HepG2 (cell line): ENCODE results near the gene MASP2. TPM values are rescaled to one million over a fixed set of nuclear protein-coding genes. Genes with fewer than 3 reads are reported as not detected.

Experiments used
- ATAC-seq: fragments of 200-7000 bp; cut with Tn5 transposase; 3 replicates; pipeline ENCODE4 v1.9.1; 2020; ENCODE audit warnings: mild to moderate bottlenecking, moderate library complexity
- BruUV-seq: library from RNA; stranded (reverse); fragments of 400-500 nt; replicated peaks from 2 replicates; lab custom pipeline; 2021; lab: Mats Ljungman, UMichigan
- CTCF ChIA-PET: fragments of 300-600 bp; formaldehyde crosslinking; extraction: SDS; loops from one replicate; lab custom pipeline; 2021; ENCODE audit warnings: low total read pairs, inconsistent platforms, low intra/inter-chr PET ratio; lab: Yijun Ruan, JAX
- POLR2A ChIA-PET: fragments of 350-600 bp; sonication (Branson Sonifier 250); formaldehyde crosslinking; loops from one replicate; lab custom pipeline; 2020; ENCODE audit warnings: antibody characterized with exemption, inconsistent platforms; lab: Yijun Ruan, JAX
- DNase-seq: peaks from one replicate; pipeline ENCODE4 v3.0.0-alpha.2; 2015; ENCODE audit warnings: low spot score
- FAIRE-seq: peaks from 3 replicates; lab custom pipeline; 2011; peaks lifted over from hg19 to GRCh38; lab: Jason Lieb, UNC
- H2AFZ ChIP-seq: one replicate; pipeline ENCODE4 v1.6.1; 2011; ENCODE audit warnings: low read length, inconsistent platforms
- H3K27ac ChIP-seq: fragments of 300-600 bp; 3 replicates; pipeline ENCODE4 v1.8.0; 2011; ENCODE audit warnings: mixed run types, mild to moderate bottlenecking, mixed read lengths, low read length, inconsistent platforms; ENCODE audit not compliant: insufficient read depth; ENCODE audit errors: extremely low read length
- H3K27me3 ChIP-seq, 2 experiments: fragments of 200-600 bp in 1 of 2; 2 replicates in 1 of 2; 3 replicates in 1 of 2; pipeline versions ENCODE4 v1.6.0 to v1.8.0; 2011; ENCODE audit warnings: low read length in 2 of 2, mild to moderate bottlenecking in 2 of 2, moderate library complexity in 2 of 2, inconsistent platforms in 1 of 2; ENCODE audit not compliant: insufficient read depth in 2 of 2, control insufficient read depth in 1 of 2
- H3K36me3 ChIP-seq, 2 experiments: fragments of 200-600 bp in 1 of 2; replicated peaks in 1 of 2; 2 replicates in 1 of 2; 3 replicates in 1 of 2; pipeline versions ENCODE4 v1.5.1 to v1.8.0; 2011; ENCODE audit warnings: low read length in 2 of 2, inconsistent platforms in 1 of 2; ENCODE audit not compliant: insufficient read depth in 2 of 2, control insufficient read depth in 1 of 2
- H3K4me1 ChIP-seq: 2 replicates; pipeline ENCODE4 v1.5.1; 2012; ENCODE audit warnings: low read length, inconsistent platforms; ENCODE audit not compliant: insufficient read depth
- H3K4me2 ChIP-seq: 2 replicates; pipeline ENCODE4 v1.6.0; 2011; ENCODE audit warnings: low read depth, low read length, inconsistent platforms
- H3K4me3 ChIP-seq, 3 experiments: fragments of 200-600 bp in 1 of 3; sonication (generic), shearing (Covaris generic) in 1 of 3; replicated peaks in 1 of 3; 2 replicates each; pipeline ENCODE4 v1.5.1; 2011 to 2016; ENCODE audit warnings: low read length in 3 of 3, inconsistent platforms in 2 of 3, low read depth in 2 of 3, mild to moderate bottlenecking in 2 of 3, control low read depth in 1 of 3, mixed read lengths in 1 of 3; ENCODE audit not compliant: insufficient read depth in 1 of 3
- H3K79me2 ChIP-seq: one replicate; pipeline ENCODE4 v1.6.1; 2011; ENCODE audit warnings: low read length, inconsistent platforms; ENCODE audit not compliant: insufficient read depth
- H3K9ac ChIP-seq: 2 replicates; pipeline ENCODE4 v1.6.0; 2011; ENCODE audit warnings: mild to moderate bottlenecking, low read depth, low read length, inconsistent platforms; ENCODE audit not compliant: insufficient read depth
- H3K9me3 ChIP-seq: 2 replicates; pipeline ENCODE4 v1.5.1; 2012; ENCODE audit warnings: mild to moderate bottlenecking, low read length
- H4K20me1 ChIP-seq: 2 replicates; pipeline ENCODE4 v1.6.0; 2011; ENCODE audit warnings: inconsistent platforms, mild to moderate bottlenecking, low read length, moderate library complexity; ENCODE audit not compliant: insufficient read depth
- NCOA5 ChIP-seq: sonication (generic); formaldehyde crosslinking; IDR thresholded peaks from 2 replicates; pipeline ENCODE4 v1.4.0; 2020; ENCODE audit warnings: missing genetic modification reagents
- RARA ChIP-seq: IDR thresholded peaks from 2 replicates; pipeline ENCODE4 v1.6.1; 2016; ENCODE audit warnings: missing genetic modification reagents, missing compliant biosample characterization
- SAP130 ChIP-seq: IDR thresholded peaks from 2 replicates; pipeline ENCODE4 v1.6.1; 2016; ENCODE audit warnings: low read depth
- ZMYM4 ChIP-seq: sonication (generic); formaldehyde crosslinking; IDR thresholded peaks from 2 replicates; pipeline ENCODE4 v1.8.1; 2023; ENCODE audit warnings: mild to moderate bottlenecking, missing genetic modification reagents
- ZNF660 ChIP-seq: sonication (generic); formaldehyde crosslinking; IDR thresholded peaks from 2 replicates; pipeline ENCODE4 v1.5.1; 2020; ENCODE audit warnings: mild to moderate bottlenecking, low read depth, missing genetic modification reagents, borderline replicate concordance
- WGBS: methylation state at CpG from one replicate; pipeline ENCODE4 v1.1.6; 2017; ENCODE audit warnings: low lambda C conversion rate; 5-methylcytosine and 5-hydroxymethylcytosine counted together
- in situ Hi-C: cut with HindIII; loops from 2 replicates; pipeline ENCODE4 v1.10.0; 2017; ENCODE audit warnings: low pct_unique_long_range_greater_than_20kb; ENCODE audit not compliant: extremely low pct_ligation_motif_present
- intact Hi-C: fragments of 100-400 bp; cut with micrococcal nuclease; formaldehyde crosslinking; loops from one replicate; pipeline ENCODE4 v1.10.0; 2022; ENCODE audit not compliant: unreplicated experiment
- polyA plus RNA-seq, 8 experiments: library from polyadenylated mRNA; depleted of rRNA in 3 of 8; stranded (reverse) in 7 of 8; unstranded in 1 of 8; fragments of >200 nt; fragmentation: Illumina TruSeq in 4 of 8; extraction: Trizol in 4 of 8; gene quantifications; 2 replicates each; pipeline versions ENCODE4 v1.2.1 to v1.2.3, GENCODE V29; 2011 to 2016; ENCODE audit warnings: low read depth in 4 of 8, missing spikeins in 1 of 8, mixed read lengths in 1 of 8; ENCODE audit not compliant: insufficient read depth in 1 of 8
- total RNA-seq, 5 experiments: library from RNA; depleted of rRNA; stranded (reverse); fragments of >200 nt; fragmentation: Illumina TruSeq; extraction: Trizol; gene quantifications; 2 replicates each; pipeline ENCODE4 v1.2.3, GENCODE V29; 2016; ENCODE audit warnings: low read depth in 1 of 5
- TF ChIP-seq, protein P1 (sequence below): IDR thresholded peaks from 2 replicates; pipeline ENCODE4 v1.6.1; 2018; ENCODE audit warnings: missing genetic modification reagents
- TF ChIP-seq, protein P2 (sequence below): sonication (generic); formaldehyde crosslinking; conservative IDR thresholded peaks from 2 replicates; pipeline ENCODE4 v1.8.0; 2022; ENCODE audit warnings: missing genetic modification reagents
- TF ChIP-seq, protein P3 (sequence below): sonication (generic); formaldehyde crosslinking; IDR thresholded peaks from 2 replicates; pipeline ENCODE4 v1.4.0; 2020; ENCODE audit warnings: missing genetic modification reagents, borderline replicate concordance
- TF ChIP-seq, protein P4 (sequence below): sonication (generic); formaldehyde crosslinking; IDR thresholded peaks from 2 replicates; pipeline ENCODE4 v1.5.0; 2020; ENCODE audit warnings: mild to moderate bottlenecking, missing genetic modification reagents
- TF ChIP-seq, protein P5 (sequence below): sonication (generic); formaldehyde crosslinking; IDR thresholded peaks from 2 replicates; pipeline ENCODE4 v1.4.0; 2020; ENCODE audit warnings: low read depth, missing genetic modification reagents
- TF ChIP-seq, protein P6 (sequence below): sonication (generic); formaldehyde crosslinking; IDR thresholded peaks from 2 replicates; pipeline ENCODE4 v1.9.0; 2021; ENCODE audit warnings: missing genetic modification reagents, borderline replicate concordance

MASP2 gene
- total and polyA plus RNA-seq, 2 of the 13 experiments (the other 11 are each of a cell fraction or from before 2014, with no cell fraction given): 7.1 to 11.8 TPM

DNA sequence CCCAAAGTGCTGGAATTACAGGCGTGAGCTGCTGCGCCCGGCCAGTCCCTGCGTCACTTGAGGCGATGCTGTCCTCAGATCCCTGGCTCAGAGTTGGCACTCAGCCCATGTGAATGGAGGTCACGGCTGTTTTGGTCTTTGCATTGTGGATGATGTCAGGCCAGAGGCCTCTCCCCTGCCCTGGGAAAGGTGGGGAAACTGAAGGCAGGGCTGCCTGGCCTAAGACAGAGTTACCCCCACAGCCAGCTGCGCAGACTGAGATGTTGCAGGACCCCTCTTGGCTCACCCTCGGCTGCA is 821 bp downstream of the MASP2 start:
- ATAC-seq (peak; percentile 52), FAIRE-seq (no peak), DNase-seq (peak; percentile 70)
- WGBS: 52% methylated on average over 4 of the region's 8 CpGs
- Histone ChIP-seq H3K4me3 (peak overlapping the region; percentile 57 to 72 (median 62); a peak in 5 of 6 replicates), H3K27ac (peak overlapping the region; percentile 85), H3K9ac (peak overlapping the region; percentile 76), H3K79me2 (no peaks in the 10 kb centered on the region), H3K27me3 (no peaks in the 10 kb centered on the region), H4K20me1 (no peaks in the 10 kb centered on the region), H3K4me1 (peaks cover 29% of the 10 kb centered on the region), H3K4me2 (peak overlapping the region; percentile 80), H3K36me3 (no peaks in the 10 kb centered on the region), H3K9me3 (no peaks in the 10 kb centered on the region), H2AFZ (no peak overlapping the region)
- CTCF ChIA-PET: no interaction called here
- intact Hi-C loops (no loop called here), in situ Hi-C loops (loop anchor here (25.0 kb wide), 1 partner anchor 591 kb away; no protein-coding TSS in a partner anchor)
- TSS peak; percentile 65 for BruUV-seq
- POLR2A ChIA-PET: interaction anchor here (1.5 to 3.0 kb wide), 6 partner anchors 8 to 53 kb away, joined by 3 to 18 read pairs (median 12); partner anchors contain the start of genes EXOSC10, SRM and TARDBP
- TF ChIP-seq, protein P1, sequence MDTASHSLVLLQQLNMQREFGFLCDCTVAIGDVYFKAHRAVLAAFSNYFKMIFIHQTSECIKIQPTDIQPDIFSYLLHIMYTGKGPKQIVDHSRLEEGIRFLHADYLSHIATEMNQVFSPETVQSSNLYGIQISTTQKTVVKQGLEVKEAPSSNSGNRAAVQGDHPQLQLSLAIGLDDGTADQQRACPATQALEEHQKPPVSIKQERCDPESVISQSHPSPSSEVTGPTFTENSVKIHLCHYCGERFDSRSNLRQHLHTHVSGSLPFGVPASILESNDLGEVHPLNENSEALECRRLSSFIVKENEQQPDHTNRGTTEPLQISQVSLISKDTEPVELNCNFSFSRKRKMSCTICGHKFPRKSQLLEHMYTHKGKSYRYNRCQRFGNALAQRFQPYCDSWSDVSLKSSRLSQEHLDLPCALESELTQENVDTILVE (CRISPR knock-in tag): no peak
- TF ChIP-seq, protein P2, sequence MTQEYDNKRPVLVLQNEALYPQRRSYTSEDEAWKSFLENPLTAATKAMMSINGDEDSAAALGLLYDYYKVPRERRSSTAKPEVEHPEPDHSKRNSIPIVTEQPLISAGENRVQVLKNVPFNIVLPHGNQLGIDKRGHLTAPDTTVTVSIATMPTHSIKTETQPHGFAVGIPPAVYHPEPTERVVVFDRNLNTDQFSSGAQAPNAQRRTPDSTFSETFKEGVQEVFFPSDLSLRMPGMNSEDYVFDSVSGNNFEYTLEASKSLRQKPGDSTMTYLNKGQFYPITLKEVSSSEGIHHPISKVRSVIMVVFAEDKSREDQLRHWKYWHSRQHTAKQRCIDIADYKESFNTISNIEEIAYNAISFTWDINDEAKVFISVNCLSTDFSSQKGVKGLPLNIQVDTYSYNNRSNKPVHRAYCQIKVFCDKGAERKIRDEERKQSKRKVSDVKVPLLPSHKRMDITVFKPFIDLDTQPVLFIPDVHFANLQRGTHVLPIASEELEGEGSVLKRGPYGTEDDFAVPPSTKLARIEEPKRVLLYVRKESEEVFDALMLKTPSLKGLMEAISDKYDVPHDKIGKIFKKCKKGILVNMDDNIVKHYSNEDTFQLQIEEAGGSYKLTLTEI (CRISPR knock-in tag): no peak
- TF ChIP-seq, protein P3, sequence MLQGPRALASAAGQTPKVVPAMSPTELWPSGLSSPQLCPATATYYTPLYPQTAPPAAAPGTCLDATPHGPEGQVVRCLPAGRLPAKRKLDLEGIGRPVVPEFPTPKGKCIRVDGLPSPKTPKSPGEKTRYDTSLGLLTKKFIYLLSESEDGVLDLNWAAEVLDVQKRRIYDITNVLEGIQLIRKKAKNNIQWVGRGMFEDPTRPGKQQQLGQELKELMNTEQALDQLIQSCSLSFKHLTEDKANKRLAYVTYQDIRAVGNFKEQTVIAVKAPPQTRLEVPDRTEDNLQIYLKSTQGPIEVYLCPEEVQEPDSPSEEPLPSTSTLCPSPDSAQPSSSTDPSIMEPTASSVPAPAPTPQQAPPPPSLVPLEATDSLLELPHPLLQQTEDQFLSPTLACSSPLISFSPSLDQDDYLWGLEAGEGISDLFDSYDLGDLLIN: no peak
- TF ChIP-seq, protein P4, sequence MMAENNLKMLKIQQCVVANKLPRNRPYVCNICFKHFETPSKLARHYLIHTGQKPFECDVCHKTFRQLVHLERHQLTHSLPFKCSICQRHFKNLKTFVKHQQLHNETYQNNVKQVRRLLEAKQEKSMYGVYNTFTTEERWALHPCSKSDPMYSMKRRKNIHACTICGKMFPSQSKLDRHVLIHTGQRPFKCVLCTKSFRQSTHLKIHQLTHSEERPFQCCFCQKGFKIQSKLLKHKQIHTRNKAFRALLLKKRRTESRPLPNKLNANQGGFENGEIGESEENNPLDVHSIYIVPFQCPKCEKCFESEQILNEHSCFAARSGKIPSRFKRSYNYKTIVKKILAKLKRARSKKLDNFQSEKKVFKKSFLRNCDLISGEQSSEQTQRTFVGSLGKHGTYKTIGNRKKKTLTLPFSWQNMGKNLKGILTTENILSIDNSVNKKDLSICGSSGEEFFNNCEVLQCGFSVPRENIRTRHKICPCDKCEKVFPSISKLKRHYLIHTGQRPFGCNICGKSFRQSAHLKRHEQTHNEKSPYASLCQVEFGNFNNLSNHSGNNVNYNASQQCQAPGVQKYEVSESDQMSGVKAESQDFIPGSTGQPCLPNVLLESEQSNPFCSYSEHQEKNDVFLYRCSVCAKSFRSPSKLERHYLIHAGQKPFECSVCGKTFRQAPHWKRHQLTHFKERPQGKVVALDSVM: peak; percentile 17
- TF ChIP-seq ZMYM4 (CRISPR knock-in tag): 0 out of 2 replicates have a peak, but pooled peaks have one; percentile 39
- TF ChIP-seq RARA: peak; percentile 62
- no peak for TF ChIP-seq NCOA5
- no peak for TF ChIP-seq ZNF660 (CRISPR knock-in tag)
- TF ChIP-seq, protein P5, sequence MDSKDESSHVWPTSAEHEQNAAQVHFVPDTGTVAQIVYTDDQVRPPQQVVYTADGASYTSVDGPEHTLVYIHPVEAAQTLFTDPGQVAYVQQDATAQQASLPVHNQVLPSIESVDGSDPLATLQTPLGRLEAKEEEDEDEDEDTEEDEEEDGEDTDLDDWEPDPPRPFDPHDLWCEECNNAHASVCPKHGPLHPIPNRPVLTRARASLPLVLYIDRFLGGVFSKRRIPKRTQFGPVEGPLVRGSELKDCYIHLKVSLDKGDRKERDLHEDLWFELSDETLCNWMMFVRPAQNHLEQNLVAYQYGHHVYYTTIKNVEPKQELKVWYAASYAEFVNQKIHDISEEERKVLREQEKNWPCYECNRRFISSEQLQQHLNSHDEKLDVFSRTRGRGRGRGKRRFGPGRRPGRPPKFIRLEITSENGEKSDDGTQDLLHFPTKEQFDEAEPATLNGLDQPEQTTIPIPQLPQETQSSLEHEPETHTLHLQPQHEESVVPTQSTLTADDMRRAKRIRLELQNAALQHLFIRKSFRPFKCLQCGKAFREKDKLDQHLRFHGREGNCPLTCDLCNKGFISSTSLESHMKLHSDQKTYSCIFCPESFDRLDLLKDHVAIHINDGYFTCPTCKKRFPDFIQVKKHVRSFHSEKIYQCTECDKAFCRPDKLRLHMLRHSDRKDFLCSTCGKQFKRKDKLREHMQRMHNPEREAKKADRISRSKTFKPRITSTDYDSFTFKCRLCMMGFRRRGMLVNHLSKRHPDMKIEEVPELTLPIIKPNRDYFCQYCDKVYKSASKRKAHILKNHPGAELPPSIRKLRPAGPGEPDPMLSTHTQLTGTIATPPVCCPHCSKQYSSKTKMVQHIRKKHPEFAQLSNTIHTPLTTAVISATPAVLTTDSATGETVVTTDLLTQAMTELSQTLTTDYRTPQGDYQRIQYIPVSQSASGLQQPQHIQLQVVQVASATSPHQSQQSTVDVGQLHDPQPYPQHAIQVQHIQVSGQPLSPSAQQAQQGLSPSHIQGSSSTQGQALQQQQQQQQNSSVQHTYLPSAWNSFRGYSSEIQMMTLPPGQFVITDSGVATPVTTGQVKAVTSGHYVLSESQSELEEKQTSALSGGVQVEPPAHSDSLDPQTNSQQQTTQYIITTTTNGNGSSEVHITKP: no peak
- TF ChIP-seq, protein P6, sequence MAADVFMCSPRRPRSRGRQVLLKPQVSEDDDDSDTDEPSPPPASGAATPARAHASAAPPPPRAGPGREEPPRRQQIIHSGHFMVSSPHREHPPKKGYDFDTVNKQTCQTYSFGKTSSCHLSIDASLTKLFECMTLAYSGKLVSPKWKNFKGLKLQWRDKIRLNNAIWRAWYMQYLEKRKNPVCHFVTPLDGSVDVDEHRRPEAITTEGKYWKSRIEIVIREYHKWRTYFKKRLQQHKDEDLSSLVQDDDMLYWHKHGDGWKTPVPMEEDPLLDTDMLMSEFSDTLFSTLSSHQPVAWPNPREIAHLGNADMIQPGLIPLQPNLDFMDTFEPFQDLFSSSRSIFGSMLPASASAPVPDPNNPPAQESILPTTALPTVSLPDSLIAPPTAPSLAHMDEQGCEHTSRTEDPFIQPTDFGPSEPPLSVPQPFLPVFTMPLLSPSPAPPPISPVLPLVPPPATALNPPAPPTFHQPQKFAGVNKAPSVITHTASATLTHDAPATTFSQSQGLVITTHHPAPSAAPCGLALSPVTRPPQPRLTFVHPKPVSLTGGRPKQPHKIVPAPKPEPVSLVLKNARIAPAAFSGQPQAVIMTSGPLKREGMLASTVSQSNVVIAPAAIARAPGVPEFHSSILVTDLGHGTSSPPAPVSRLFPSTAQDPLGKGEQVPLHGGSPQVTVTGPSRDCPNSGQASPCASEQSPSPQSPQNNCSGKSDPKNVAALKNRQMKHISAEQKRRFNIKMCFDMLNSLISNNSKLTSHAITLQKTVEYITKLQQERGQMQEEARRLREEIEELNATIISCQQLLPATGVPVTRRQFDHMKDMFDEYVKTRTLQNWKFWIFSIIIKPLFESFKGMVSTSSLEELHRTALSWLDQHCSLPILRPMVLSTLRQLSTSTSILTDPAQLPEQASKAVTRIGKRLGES: no peak
- peak; percentile 54 for TF ChIP-seq SAP130 (CRISPR knock-in tag)
